ENCODE results near the gene MAB21L2.

MAB21L2 gene

DNA sequence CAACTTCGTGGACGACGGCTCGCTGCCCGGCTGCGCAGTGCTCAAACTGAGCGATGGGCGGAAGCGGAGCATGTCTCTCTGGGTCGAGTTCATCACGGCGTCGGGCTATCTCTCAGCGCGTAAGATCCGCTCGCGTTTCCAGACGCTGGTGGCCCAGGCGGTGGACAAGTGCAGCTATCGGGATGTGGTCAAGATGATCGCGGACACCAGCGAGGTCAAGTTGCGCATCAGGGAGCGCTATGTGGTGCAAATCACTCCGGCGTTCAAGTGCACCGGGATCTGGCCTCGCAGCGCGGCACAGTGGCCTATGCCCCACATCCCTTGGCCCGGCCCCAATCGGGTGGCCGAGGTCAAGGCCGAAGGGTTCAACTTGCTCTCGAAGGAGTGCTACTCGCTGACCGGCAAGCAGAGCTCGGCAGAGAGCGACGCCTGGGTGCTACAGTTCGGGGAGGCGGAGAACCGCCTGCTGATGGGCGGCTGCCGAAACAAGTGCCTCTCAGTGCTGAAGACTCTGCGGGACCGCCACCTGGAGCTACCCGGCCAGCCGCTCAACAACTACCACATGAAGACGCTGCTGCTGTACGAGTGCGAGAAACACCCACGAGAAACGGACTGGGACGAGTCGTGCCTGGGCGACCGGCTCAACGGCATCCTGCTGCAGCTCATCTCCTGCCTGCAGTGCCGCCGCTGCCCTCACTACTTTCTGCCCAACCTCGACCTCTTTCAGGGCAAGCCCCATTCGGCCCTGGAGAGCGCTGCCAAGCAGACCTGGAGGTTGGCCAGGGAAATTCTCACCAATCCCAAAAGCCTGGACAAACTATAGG, 1.5 kb downstream of the MAB21L2 start:
- no peak for TF ChIP-seq ZFX (IDR thresholded peaks at IDR 0.05; ENCODE audit: borderline replicate concordance)
- TF ChIP-seq, protein P1, sequence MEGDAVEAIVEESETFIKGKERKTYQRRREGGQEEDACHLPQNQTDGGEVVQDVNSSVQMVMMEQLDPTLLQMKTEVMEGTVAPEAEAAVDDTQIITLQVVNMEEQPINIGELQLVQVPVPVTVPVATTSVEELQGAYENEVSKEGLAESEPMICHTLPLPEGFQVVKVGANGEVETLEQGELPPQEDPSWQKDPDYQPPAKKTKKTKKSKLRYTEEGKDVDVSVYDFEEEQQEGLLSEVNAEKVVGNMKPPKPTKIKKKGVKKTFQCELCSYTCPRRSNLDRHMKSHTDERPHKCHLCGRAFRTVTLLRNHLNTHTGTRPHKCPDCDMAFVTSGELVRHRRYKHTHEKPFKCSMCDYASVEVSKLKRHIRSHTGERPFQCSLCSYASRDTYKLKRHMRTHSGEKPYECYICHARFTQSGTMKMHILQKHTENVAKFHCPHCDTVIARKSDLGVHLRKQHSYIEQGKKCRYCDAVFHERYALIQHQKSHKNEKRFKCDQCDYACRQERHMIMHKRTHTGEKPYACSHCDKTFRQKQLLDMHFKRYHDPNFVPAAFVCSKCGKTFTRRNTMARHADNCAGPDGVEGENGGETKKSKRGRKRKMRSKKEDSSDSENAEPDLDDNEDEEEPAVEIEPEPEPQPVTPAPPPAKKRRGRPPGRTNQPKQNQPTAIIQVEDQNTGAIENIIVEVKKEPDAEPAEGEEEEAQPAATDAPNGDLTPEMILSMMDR (IDR thresholded peaks at IDR 0.05), result no peak
- no peak overlapping the region for H3K27ac ChIP-seq

DNA sequence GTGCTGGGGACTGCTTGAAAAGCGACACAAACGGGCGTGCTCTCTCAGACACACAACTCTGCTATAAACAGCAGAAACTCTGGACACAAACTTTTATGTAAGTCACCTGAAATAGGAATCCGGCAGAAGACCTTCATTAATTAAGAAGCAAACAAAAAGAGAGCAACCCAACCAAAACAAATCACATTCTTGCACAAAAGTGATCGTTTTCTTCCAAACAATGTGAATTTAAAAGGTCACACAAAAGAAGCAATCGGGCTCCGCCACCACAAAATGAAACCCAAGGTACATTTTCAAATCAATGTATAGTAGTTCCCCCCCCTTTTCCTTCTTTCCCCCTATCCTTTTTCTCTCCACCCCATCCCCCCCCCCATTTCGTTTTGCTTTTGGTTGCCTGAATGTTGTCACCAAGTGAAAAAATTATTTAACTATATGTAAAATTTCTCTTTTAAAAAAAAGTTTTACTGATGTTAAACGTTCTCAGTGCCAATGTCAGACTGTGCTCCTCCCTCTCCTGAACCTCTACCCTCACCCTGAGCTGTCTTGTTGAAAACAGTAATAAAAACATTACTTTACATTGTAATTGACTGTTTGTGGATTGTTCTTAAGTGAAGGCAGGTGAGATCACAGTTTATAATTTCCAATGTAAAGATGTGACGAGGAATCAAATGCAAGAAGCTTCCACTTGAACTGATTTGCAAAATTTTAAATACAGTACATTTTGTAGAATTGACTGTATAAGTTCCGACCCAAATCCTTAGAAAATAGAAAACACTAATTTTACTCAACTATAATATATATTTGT, 2.4 kb downstream of the MAB21L2 start:
- TF ChIP-seq, protein P1 (IDR thresholded peaks at IDR 0.05), result no peak
- TF ChIP-seq ZFX (IDR thresholded peaks at IDR 0.05; ENCODE audit: borderline replicate concordance), result no peak
- H3K27ac ChIP-seq, result no peak overlapping the region

DNA sequence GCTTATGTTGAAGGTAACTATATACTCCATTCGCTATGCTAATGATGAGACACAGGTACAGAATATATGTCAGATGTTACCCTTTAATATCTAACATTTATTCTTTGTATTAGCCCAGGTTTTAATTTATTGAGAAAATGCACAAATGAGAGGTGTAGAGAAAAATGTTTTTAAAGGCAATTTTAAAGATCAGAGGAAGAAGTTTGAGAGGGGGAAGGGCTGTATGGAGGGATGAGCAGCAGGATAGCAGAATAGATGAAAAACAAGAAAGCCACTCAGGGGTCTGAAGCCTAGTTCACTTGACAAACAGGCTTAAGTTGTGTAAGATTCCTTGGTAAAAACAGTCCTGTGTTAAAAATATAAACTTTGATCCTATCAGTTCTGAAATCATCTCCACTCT, 3.7 kb downstream of the MAB21L2 start:
- no peak overlapping the region for H3K27ac ChIP-seq
- TF ChIP-seq, protein P1 (IDR thresholded peaks at IDR 0.05), result no peak
- TF ChIP-seq ZFX (IDR thresholded peaks at IDR 0.05; ENCODE audit: borderline replicate concordance), result no peak

DNA sequence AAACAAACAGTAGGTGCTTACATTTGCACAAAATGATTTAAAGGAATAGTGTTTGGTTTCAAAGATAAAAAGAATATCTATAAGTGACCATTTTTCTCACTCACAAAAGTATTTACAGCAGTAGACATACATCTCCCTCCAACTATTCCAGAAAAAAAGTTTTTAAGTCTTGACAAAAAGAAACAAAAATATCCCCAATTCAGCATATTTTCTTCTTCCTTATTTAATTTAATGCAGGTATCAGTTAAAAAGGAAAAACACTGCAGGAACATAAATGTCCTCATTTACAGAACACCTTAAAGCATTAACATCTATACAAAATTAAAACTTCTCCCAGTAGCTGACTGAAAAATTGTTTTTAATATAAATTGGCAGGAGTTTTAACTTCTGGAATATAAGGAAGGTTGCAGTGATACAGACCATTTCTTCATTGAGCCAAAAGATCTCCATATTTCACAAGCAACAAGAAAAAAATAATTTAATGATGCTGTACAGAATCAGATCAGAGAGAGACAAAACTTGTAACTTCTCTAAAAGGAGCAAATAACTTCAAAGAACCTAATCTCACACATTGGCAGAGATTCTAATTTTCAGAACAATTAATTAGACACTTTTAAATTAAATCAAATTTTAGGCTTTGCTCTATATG, 4.3 kb downstream of the MAB21L2 start:
- TF ChIP-seq ZFX (IDR thresholded peaks at IDR 0.05; ENCODE audit: borderline replicate concordance), result no peak
- TF ChIP-seq, protein P1 (IDR thresholded peaks at IDR 0.05), result no peak
- no peak overlapping the region for H3K27ac ChIP-seq

DNA sequence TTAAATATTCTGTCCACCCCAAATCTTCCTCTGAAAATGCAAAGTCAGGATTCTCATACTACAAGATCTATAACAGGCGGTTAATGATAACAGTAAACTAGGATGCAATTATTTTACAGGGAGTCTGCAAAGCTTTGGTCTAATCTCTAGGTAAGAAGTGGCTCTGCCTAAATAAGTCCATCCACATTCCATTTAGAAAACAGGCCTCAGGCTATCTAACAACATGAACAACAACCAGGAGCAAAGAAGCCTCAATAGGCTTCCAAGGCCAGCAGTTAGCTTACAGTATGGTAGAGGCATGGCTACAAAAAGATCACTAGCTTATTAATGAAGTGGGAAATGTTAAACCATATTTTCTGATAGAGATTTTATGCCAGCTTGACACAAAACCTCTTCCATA, 6.4 kb downstream of the MAB21L2 start:
- TF ChIP-seq ZFX (IDR thresholded peaks at IDR 0.05; ENCODE audit: borderline replicate concordance), result no peak
- TF ChIP-seq, protein P1 (IDR thresholded peaks at IDR 0.05), result no peak
- H3K27ac ChIP-seq, result no peak overlapping the region

DNA sequence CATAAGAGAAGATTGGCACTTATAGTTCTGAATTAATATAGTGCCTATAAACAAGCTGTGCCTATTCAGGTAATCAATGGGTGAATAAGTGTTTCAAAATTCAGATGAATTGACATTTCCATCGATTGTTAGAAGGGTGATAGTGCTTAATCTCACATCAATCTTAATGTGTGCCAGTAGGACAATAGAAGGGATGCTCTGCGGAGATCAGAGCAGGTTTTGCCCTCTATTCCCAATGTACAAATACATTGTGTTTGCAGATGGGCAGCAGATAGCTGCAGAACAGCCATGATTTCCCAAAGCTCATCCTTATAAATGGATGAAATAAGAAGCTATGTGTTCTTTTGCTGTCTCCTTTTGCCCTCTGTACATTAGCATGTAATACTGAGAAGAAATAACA, 7.2 kb downstream of the MAB21L2 start:
- TF ChIP-seq ZFX (IDR thresholded peaks at IDR 0.05; ENCODE audit: borderline replicate concordance), result no peak
- TF ChIP-seq, protein P1 (IDR thresholded peaks at IDR 0.05), result no peak

More for the DNA sequence above, 7.2 kb downstream of the MAB21L2 start:
- no peak overlapping the region for H3K27ac ChIP-seq

Data from 22Rv1 (cell line).